Lower leg skin (tissue), 3 donors: ENCODE measurements around the gene DNAJC24.

Source experiments
- POLR2A ChIP-seq, 2 donors: fragments of 450-650 bp; IDR thresholded peaks; one replicate each; pipeline ENCODE4 v1.6.1; 2016 to 2017; ENCODE audit warnings: antibody characterized with exemption in 2 of 2, mild to moderate bottlenecking in 1 of 2, moderate library complexity in 1 of 2
- TF ChIP-seq, protein P1 (sequence below), 3 donors: fragments of 450-650 bp; IDR thresholded peaks; one replicate each; pipeline ENCODE4 v1.5.1; 2016; ENCODE audit warnings: antibody characterized with exemption in 3 of 3, mild to moderate bottlenecking in 3 of 3, moderate library complexity in 2 of 3

GRCh38 chr11:31397239-31397834 lies 27.7 kb downstream of the DNAJC24 start:
- TF ChIP-seq, protein P1, sequence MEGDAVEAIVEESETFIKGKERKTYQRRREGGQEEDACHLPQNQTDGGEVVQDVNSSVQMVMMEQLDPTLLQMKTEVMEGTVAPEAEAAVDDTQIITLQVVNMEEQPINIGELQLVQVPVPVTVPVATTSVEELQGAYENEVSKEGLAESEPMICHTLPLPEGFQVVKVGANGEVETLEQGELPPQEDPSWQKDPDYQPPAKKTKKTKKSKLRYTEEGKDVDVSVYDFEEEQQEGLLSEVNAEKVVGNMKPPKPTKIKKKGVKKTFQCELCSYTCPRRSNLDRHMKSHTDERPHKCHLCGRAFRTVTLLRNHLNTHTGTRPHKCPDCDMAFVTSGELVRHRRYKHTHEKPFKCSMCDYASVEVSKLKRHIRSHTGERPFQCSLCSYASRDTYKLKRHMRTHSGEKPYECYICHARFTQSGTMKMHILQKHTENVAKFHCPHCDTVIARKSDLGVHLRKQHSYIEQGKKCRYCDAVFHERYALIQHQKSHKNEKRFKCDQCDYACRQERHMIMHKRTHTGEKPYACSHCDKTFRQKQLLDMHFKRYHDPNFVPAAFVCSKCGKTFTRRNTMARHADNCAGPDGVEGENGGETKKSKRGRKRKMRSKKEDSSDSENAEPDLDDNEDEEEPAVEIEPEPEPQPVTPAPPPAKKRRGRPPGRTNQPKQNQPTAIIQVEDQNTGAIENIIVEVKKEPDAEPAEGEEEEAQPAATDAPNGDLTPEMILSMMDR (IDR thresholded peaks at IDR 0.05) = no peak
- no peak for TF ChIP-seq POLR2A (IDR thresholded peaks at IDR 0.05)
